Measurements from ENCODE around the gene PSTK. TPM values are rescaled to one million over a fixed set of nuclear protein-coding genes. Genes with fewer than 3 reads are reported as not detected.
A peak's percentile ranks its signal among the peaks of the same experiment; 100 is the strongest.

The PSTK gene
- total and polyA plus RNA-seq, 9 of the 15 experiments (the other 6 are each of a cell fraction or from before 2014, with no cell fraction given): 13.2 to 49.7 (median 18.9) TPM

DNA sequence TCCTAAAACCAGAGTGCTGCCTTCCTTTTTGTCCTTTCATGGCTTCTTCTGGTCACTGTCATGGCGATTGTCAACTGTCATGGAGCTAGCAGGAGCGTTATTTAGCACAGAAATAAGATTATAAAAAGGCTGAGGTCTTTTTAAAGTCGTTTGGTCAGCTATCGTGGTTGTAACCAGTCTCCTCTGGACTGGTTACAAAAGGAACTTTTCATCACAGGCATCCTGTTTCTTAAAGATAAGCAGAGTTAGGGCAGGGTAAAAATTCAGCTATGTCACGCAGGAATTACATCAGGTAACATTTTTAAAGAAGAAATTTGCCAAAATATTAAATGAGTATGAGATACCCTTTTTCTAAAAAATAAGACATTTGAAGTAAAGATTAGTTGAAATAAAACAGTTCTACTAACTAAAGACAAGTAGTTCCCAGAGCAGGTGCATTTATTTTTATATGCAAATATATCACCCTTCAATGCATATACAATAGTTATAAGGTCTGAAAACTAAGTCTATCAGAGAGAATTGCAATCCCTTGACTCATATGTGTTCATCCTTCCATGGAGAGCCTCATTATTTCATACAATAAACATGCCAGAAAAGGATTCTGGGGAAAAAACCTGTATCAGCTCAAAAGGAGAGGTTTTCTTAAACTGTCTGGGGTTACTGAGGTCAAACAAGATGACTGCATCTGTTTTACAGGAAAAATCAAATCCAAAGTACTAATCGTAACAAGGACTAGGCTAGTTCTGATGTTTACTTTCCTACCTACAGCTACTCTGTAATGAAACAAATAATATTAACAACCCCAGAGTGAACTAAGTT, 48.9 kb upstream of the PSTK start (continued):
- TF ChIP-seq, protein P1, sequence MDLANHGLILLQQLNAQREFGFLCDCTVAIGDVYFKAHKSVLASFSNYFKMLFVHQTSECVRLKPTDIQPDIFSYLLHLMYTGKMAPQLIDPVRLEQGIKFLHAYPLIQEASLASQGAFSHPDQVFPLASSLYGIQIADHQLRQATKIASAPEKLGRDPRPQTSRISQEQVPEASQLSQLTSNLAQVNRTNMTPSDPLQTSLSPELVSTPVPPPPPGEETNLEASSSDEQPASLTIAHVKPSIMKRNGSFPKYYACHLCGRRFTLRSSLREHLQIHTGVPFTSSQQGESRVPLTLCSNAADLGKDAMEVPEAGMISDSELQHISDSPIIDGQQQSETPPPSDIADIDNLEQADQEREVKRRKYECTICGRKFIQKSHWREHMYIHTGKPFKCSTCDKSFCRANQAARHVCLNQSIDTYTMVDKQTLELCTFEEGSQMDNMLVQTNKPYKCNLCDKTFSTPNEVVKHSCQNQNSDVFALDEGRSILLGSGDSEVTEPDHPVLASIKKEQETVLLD (IDR thresholded peaks at IDR 0.05): no peak
- TF ChIP-seq RCOR1 (IDR thresholded peaks at IDR 0.05; ENCODE audit: borderline replicate concordance in 1 of 2, low read depth in 2 of 2, low read length in 2 of 2) (0 out of 4 replicates have a peak, but pooled peaks of 1 of the 2 experiments have one; percentile 10), SOX6 (IDR thresholded peaks at IDR 0.05) (peak; percentile 91), ZNF174 (CRISPR knock-in tag; IDR thresholded peaks at IDR 0.05) (no peak), JUND (IDR thresholded peaks at IDR 0.05; ENCODE audit: borderline replicate concordance, low read depth, low read length) (no peak), JUND (tag; IDR thresholded peaks at IDR 0.05; ENCODE audit: borderline replicate concordance, low read depth, low read length) (peak; percentile 15; the same call in 1 of the 3 replicates), NR2C2 (CRISPR knock-in tag; IDR thresholded peaks at IDR 0.05) (no peak), NR2C2 (tag; IDR thresholded peaks at IDR 0.05) (peak; percentile 33; the same call in 1 of the 2 replicates), ZNF316 (IDR thresholded peaks at IDR 0.05) (peak; percentile 70), NCOR1 (IDR thresholded peaks at IDR 0.05) (peak; percentile 72), CEBPB (tag; IDR thresholded peaks at IDR 0.05) (peak; percentile 50; the same call in 1 of the 2 replicates), CBFA2T3 (IDR thresholded peaks at IDR 0.05) (peak; percentile 88), NFE2 (IDR thresholded peaks at IDR 0.05; ENCODE audit: low read depth) (peak; percentile 82), SMARCC2 (IDR thresholded peaks at IDR 0.05; ENCODE audit: low read depth) (peak; percentile 58; the same call in 1 of the 2 replicates), LARP7 (IDR thresholded peaks at IDR 0.05) (no peak), SUPT5H (IDR thresholded peaks at IDR 0.05) (no peak), RNF2 (IDR thresholded peaks at IDR 0.05) (peak; percentile 30; the same call in 1 of the 2 replicates), TRIM24 (IDR thresholded peaks at IDR 0.05) (peak; percentile 45 to 64; a peak in 2 of 4 replicates), ATF7 (IDR thresholded peaks at IDR 0.05) (peak; percentile 37; the same call in 1 of the 2 replicates)
- TF ChIP-seq, protein P2, sequence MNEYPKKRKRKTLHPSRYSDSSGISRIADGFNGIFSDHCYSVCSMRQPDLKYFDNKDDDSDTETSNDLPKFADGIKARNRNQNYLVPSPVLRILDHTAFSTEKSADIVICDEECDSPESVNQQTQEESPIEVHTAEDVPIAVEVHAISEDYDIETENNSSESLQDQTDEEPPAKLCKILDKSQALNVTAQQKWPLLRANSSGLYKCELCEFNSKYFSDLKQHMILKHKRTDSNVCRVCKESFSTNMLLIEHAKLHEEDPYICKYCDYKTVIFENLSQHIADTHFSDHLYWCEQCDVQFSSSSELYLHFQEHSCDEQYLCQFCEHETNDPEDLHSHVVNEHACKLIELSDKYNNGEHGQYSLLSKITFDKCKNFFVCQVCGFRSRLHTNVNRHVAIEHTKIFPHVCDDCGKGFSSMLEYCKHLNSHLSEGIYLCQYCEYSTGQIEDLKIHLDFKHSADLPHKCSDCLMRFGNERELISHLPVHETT (CRISPR knock-in tag; conservative IDR thresholded peaks at IDR 0.05 in 1 of 2, IDR thresholded peaks at IDR 0.05 in 1 of 2): no peak
- TF ChIP-seq, protein P3, sequence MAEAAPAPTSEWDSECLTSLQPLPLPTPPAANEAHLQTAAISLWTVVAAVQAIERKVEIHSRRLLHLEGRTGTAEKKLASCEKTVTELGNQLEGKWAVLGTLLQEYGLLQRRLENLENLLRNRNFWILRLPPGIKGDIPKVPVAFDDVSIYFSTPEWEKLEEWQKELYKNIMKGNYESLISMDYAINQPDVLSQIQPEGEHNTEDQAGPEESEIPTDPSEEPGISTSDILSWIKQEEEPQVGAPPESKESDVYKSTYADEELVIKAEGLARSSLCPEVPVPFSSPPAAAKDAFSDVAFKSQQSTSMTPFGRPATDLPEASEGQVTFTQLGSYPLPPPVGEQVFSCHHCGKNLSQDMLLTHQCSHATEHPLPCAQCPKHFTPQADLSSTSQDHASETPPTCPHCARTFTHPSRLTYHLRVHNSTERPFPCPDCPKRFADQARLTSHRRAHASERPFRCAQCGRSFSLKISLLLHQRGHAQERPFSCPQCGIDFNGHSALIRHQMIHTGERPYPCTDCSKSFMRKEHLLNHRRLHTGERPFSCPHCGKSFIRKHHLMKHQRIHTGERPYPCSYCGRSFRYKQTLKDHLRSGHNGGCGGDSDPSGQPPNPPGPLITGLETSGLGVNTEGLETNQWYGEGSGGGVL (CRISPR knock-in tag; IDR thresholded peaks at IDR 0.05): no peak
- TF ChIP-seq, protein P4, sequence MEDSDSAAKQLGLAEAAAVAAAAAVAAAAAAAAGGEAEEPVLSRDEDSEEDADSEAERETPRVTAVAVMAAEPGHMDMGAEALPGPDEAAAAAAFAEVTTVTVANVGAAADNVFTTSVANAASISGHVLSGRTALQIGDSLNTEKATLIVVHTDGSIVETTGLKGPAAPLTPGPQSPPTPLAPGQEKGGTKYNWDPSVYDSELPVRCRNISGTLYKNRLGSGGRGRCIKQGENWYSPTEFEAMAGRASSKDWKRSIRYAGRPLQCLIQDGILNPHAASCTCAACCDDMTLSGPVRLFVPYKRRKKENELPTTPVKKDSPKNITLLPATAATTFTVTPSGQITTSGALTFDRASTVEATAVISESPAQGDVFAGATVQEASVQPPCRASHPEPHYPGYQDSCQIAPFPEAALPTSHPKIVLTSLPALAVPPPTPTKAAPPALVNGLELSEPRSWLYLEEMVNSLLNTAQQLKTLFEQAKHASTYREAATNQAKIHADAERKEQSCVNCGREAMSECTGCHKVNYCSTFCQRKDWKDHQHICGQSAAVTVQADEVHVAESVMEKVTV (CRISPR knock-in tag; IDR thresholded peaks at IDR 0.05): no peak
- TF ChIP-seq, protein P5, sequence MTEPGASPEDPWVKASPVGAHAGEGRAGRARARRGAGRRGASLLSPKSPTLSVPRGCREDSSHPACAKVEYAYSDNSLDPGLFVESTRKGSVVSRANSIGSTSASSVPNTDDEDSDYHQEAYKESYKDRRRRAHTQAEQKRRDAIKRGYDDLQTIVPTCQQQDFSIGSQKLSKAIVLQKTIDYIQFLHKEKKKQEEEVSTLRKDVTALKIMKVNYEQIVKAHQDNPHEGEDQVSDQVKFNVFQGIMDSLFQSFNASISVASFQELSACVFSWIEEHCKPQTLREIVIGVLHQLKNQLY (CRISPR knock-in tag; conservative IDR thresholded peaks at IDR 0.05): no peak

All from K562 (cell line).